DMS153 (cell line): ENCODE results near the gene FNDC3B.
A peak's percentile ranks its signal among the peaks of the same experiment; 100 is the strongest.

Source experiments
- DNase-seq: peaks from one replicate; lab custom pipeline; 2025; lab: John Stamatoyannopoulos, UW

FNDC3B gene

GRCh38 chr3:172315401-172316091 is 276.2 kb downstream of the FNDC3B start:
- DNase-seq = peak; percentile 60

- DNase-seq = no peak
Observed at GRCh38 chr3:172316758-172317157, 277.4 kb downstream of the FNDC3B start.

GRCh38 chr3:172317481-172317880 is 278.1 kb downstream of the FNDC3B start:
- no peak for DNase-seq

GRCh38 chr3:172317984-172318383 is 278.6 kb downstream of the FNDC3B start:
- DNase-seq = peak; percentile 63

- no peak for DNase-seq
Observed at GRCh38 chr3:172319595-172319994, 280.2 kb downstream of the FNDC3B start.

- no peak for DNase-seq
Observed at GRCh38 chr3:172320468-172320867, 281.1 kb downstream of the FNDC3B start.

- DNase-seq = peak; percentile 51
Observed at GRCh38 chr3:172321035-172321434, 281.7 kb downstream of the FNDC3B start.

- no peak for DNase-seq
Observed at GRCh38 chr3:172323894-172324610, 284.7 kb downstream of the FNDC3B start.

GRCh38 chr3:172324611-172325203 is 285.3 kb downstream of the FNDC3B start:
- no peak for DNase-seq

- DNase-seq = no peak
Observed at GRCh38 chr3:172325461-172325860, 286.1 kb downstream of the FNDC3B start.

- no peak for DNase-seq
Observed at GRCh38 chr3:172326993-172327392, 287.6 kb downstream of the FNDC3B start.

GRCh38 chr3:172328282-172328681 is 288.9 kb downstream of the FNDC3B start:
- no peak for DNase-seq

- DNase-seq = no peak
Observed at GRCh38 chr3:172329070-172329469, 289.7 kb downstream of the FNDC3B start.

GRCh38 chr3:172330413-172330812 is 291.0 kb downstream of the FNDC3B start:
- no peak for DNase-seq

GRCh38 chr3:172332256-172333041 is 293.1 kb downstream of the FNDC3B start:
- peak; percentile 45 for DNase-seq

GRCh38 chr3:172333042-172333377 is 293.6 kb downstream of the FNDC3B start:
- DNase-seq = no peak

GRCh38 chr3:172333692-172334457 is 294.5 kb downstream of the FNDC3B start:
- no peak for DNase-seq

- peak; percentile 62 for DNase-seq
Observed at GRCh38 chr3:172334671-172335207, 295.4 kb downstream of the FNDC3B start.

GRCh38 chr3:172339892-172340291 is 300.5 kb downstream of the FNDC3B start:
- no peak for DNase-seq

- DNase-seq = no peak
Observed at GRCh38 chr3:172340583-172340982, 301.2 kb downstream of the FNDC3B start.

GRCh38 chr3:172341482-172342059 is 302.2 kb downstream of the FNDC3B start:
- DNase-seq = peak; percentile 36
